ENCODE results near the gene NINJ2. TPM values are rescaled to one million over a fixed set of nuclear protein-coding genes. Genes with fewer than 3 reads are reported as not detected.

The NINJ2 gene
- total RNA-seq, 1 donor from 2014 or later: not detected

DNA sequence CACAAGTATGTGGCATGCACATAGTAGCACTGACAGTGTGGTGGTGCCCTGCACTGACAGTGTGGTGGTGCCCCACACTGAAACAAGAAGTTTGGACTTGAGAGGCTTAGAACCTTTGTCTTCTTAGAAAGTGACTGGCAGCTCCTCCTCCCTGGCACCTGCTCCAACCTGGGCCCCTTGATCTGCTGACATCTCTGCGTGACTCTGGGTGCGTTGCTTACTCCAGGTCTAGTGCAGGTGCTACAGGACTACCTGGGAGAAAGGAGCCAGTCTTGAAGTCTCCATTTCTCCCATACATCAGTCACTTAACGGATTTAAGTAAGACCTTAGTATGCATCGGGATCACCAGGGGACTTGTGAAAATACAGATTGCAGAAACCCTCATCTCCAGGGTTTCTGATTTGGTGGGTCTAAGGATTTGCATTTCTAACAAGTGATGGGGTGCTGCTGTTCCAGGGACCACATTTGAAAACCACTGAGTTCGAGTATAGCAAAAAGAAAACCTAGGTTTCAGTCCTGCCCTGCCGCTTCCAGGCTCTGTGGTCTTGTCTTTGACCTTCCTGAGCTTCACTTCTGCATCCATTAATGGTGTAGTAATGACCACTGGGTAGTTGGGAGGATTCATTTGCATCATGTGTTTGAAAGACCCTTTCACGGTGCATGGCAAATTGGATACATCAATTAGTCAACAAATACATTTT lies 15.7 kb downstream of the NINJ2 start:
- no peaks in the 10 kb centered on the region for H3K27me3 ChIP-seq (ENCODE audit: insufficient read depth, low read length)
- no peak overlapping the region for H3K9ac ChIP-seq (ENCODE audit: low read length)
- no peaks in the 10 kb centered on the region for H3K36me3 ChIP-seq (ENCODE audit: insufficient read depth, low read length)
- DNase-seq (ENCODE audit: low read depth) (no peak), FAIRE-seq (no peak)
- H4K20me1 ChIP-seq (ENCODE audit: insufficient read depth, low read length): no peaks in the 10 kb centered on the region
- Mint-ChIP-seq H3K36me3 (ENCODE audit: low read depth, unreplicated experiment) (no peaks in the 10 kb centered on the region), H3K27ac (ENCODE audit: unreplicated experiment) (no peak overlapping the region), H3K9me3 (ENCODE audit: unreplicated experiment) (peaks cover 4% of the 10 kb centered on the region), H3K4me3 (ENCODE audit: unreplicated experiment) (no peak overlapping the region), H3K4me1 (ENCODE audit: low read depth, unreplicated experiment) (peaks cover 19% of the 10 kb centered on the region), H3K27me3 (ENCODE audit: low read depth, unreplicated experiment) (peaks cover 3% of the 10 kb centered on the region)
- no peaks in the 10 kb centered on the region for H3K9me3 ChIP-seq (ENCODE audit: insufficient read depth, low read depth, low read length)
- H3K4me3 ChIP-seq (ENCODE audit: insufficient read depth, low read depth, low read length): no peak overlapping the region
- H2AFZ ChIP-seq (ENCODE audit: low read depth, low read length): no peak overlapping the region
- no peak for TF ChIP-seq EZH2 (IDR thresholded peaks at IDR 0.05; ENCODE audit: insufficient read depth, low read length)
- TF ChIP-seq, protein P1, sequence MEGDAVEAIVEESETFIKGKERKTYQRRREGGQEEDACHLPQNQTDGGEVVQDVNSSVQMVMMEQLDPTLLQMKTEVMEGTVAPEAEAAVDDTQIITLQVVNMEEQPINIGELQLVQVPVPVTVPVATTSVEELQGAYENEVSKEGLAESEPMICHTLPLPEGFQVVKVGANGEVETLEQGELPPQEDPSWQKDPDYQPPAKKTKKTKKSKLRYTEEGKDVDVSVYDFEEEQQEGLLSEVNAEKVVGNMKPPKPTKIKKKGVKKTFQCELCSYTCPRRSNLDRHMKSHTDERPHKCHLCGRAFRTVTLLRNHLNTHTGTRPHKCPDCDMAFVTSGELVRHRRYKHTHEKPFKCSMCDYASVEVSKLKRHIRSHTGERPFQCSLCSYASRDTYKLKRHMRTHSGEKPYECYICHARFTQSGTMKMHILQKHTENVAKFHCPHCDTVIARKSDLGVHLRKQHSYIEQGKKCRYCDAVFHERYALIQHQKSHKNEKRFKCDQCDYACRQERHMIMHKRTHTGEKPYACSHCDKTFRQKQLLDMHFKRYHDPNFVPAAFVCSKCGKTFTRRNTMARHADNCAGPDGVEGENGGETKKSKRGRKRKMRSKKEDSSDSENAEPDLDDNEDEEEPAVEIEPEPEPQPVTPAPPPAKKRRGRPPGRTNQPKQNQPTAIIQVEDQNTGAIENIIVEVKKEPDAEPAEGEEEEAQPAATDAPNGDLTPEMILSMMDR (IDR thresholded peaks at IDR 0.05; ENCODE audit: insufficient read depth, low read depth, low read length): no peak
- H3K4me1 ChIP-seq (ENCODE audit: insufficient read depth, low read length): peaks cover 24% of the 10 kb centered on the region
- H3K79me2 ChIP-seq (ENCODE audit: insufficient read depth, low read length): no peaks in the 10 kb centered on the region
- no peak overlapping the region for H3K4me2 ChIP-seq (ENCODE audit: low read length)
- H3K27ac ChIP-seq (ENCODE audit: low read depth, low read length): no peak overlapping the region

DNA sequence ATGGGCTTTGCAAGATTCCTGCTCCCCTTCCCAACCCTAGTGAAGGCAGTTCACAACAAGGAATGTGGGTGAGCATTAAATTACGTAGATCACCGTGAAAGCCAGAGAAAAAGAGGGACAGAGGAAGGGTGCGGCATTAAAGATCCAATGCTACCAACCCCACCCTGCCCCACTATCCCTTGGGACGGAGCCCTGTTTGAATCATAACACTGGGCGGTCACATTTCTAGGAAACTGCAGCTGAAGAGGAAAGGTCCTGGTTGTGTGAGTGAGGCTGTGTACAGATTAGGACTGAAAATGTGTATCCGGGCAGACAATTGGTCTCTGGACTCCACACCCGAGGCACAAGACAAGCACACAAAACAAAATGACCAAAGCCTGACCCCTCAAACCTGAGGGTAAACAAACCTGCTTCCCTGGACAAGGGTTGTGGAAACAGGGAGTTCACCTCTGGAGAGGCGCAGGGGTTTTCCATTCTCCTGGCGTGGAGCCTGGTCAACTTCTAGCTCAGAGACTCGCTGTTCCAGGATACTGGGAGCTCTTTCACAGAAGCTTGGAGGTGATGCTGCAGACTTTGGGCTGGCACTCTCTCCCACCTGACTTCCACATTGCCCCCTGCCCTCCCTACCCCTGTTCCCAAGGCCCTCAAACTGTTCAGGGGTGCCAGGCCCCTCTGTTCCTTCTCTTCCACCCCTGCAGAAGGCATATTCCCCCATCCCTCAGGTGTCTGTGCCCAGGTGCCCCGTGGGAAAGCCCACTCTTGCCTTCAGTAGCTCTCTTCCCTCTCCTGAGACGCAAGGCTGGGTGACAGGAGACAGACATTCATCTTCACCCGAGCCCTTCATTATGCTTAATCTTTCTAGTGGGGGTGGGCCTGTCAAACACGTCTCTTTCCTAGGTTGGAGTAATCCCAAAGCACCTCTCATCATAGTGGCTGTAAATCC lies 16.5 kb downstream of the NINJ2 start:
- no peak for FAIRE-seq
- Histone ChIP-seq H3K9me3 (ENCODE audit: insufficient read depth, low read depth, low read length) (no peaks in the 10 kb centered on the region), H2AFZ (ENCODE audit: low read depth, low read length) (no peak overlapping the region)

More for the DNA sequence above, 16.5 kb downstream of the NINJ2 start:
- Histone ChIP-seq H3K27ac (ENCODE audit: low read depth, low read length) (no peak overlapping the region), H3K36me3 (ENCODE audit: insufficient read depth, low read length) (no peaks in the 10 kb centered on the region), H3K4me1 (ENCODE audit: insufficient read depth, low read length) (peaks cover 24% of the 10 kb centered on the region), H3K9ac (ENCODE audit: low read length) (no peak overlapping the region), H3K4me3 (ENCODE audit: insufficient read depth, low read depth, low read length) (no peak overlapping the region), H3K27me3 (ENCODE audit: insufficient read depth, low read length) (no peaks in the 10 kb centered on the region), H3K79me2 (ENCODE audit: insufficient read depth, low read length) (no peaks in the 10 kb centered on the region), H4K20me1 (ENCODE audit: insufficient read depth, low read length) (no peaks in the 10 kb centered on the region), H3K4me2 (ENCODE audit: low read length) (no peak overlapping the region)
- peaks cover 19% of the 10 kb centered on the region for H3K4me1 Mint-ChIP-seq (ENCODE audit: low read depth, unreplicated experiment)
- no peaks in the 10 kb centered on the region for H3K36me3 Mint-ChIP-seq (ENCODE audit: low read depth, unreplicated experiment)
- TF ChIP-seq, protein P1 (IDR thresholded peaks at IDR 0.05; ENCODE audit: insufficient read depth, low read depth, low read length): no peak
- TF ChIP-seq EZH2 (IDR thresholded peaks at IDR 0.05; ENCODE audit: insufficient read depth, low read length): no peak
- no peak for DNase-seq (ENCODE audit: low read depth)
- H3K27ac Mint-ChIP-seq (ENCODE audit: unreplicated experiment): no peak overlapping the region
- peaks cover 3% of the 10 kb centered on the region for H3K27me3 Mint-ChIP-seq (ENCODE audit: low read depth, unreplicated experiment)
- peaks cover 2% of the 10 kb centered on the region for H3K9me3 Mint-ChIP-seq (ENCODE audit: unreplicated experiment)
- H3K4me3 Mint-ChIP-seq (ENCODE audit: unreplicated experiment): no peak overlapping the region

Measured in astrocyte (in vitro differentiated cells and primary cell).